Glomerular visceral epithelial cell (primary cell): ENCODE results near the gene SLC25A29.
A peak's percentile ranks its signal among the peaks of the same experiment; 100 is the strongest.
"Not testable (repeated sequence)": the region's sequence is repeated elsewhere in the genome, so short reads cannot be mapped to it uniquely, and the experiment has no call there.

ENCODE experiments used
- DNase-seq: peaks from one replicate; pipeline ENCODE4 v3.0.0-alpha.2; 2016; ENCODE audit errors: extremely low spot score

Gene SLC25A29

GRCh38 chr14:100306101-100306997 is at the start of gene SLC25A29:
TSS of gene SLC25A29 (minus strand) at chr14:100306444. CDS start at chr14:100306232, 212 bp downstream.
- DNase-seq = peak; percentile 92

- no peak for DNase-seq
Measured at GRCh38 chr14:100350986-100351385, 44.7 kb upstream of the SLC25A29 start.

GRCh38 chr14:100350276-100350926 is 44.2 kb upstream of the SLC25A29 start:
- no peak for DNase-seq

- DNase-seq = no peak
Measured at GRCh38 chr14:100348784-100349685, 42.8 kb upstream of the SLC25A29 start.

GRCh38 chr14:100348253-100348729 is 42.0 kb upstream of the SLC25A29 start:
- no peak for DNase-seq

GRCh38 chr14:100346306-100347091 is 40.3 kb upstream of the SLC25A29 start:
- no peak for DNase-seq

DNA sequence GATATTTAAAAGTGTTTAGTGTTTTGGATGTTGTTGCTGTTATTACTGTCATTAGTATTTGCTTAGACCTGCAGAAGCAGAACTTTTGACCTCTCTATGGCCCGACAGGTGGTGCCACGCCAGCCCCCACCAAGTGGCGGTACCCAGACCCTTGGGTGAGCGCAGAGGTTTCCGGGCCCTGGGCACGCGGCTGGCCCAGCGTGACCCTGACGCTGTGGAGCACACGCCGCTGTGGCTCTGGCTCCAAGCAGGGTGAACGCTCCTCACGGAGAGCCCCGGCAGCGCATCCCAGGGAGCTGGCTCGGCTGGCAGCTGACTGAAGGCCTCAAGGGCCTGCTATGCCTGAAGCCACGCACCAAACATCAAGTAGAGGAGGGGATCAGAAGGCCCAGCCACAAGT is 39.5 kb upstream of the SLC25A29 start:
- no peak for DNase-seq

- DNase-seq = not testable (repeated sequence)
Measured at GRCh38 chr14:100344657-100345056, 38.4 kb upstream of the SLC25A29 start.

- not testable (repeated sequence) for DNase-seq
Measured at GRCh38 chr14:100342826-100343225, 36.6 kb upstream of the SLC25A29 start.

DNA sequence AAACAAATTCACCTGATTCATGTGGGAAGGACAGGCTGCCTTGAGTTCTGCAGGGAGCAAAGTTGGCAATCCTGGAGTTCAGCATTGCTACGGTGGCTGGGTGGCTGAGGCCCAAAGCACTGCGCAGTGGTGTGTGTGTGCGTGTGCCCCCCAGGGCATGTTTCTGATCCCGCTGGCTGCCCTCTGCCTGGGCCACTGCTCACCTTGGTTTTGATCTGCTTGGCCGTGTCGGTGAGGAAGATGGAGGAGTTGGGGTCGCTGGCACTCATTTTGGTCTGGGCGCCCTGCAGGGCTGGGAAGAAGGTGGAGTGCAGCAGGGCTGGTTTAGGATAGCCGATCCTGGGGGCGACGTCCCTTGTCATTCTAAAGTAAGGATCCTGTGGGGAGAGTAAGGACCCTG is 36.0 kb upstream of the SLC25A29 start:
- no peak for DNase-seq

DNA sequence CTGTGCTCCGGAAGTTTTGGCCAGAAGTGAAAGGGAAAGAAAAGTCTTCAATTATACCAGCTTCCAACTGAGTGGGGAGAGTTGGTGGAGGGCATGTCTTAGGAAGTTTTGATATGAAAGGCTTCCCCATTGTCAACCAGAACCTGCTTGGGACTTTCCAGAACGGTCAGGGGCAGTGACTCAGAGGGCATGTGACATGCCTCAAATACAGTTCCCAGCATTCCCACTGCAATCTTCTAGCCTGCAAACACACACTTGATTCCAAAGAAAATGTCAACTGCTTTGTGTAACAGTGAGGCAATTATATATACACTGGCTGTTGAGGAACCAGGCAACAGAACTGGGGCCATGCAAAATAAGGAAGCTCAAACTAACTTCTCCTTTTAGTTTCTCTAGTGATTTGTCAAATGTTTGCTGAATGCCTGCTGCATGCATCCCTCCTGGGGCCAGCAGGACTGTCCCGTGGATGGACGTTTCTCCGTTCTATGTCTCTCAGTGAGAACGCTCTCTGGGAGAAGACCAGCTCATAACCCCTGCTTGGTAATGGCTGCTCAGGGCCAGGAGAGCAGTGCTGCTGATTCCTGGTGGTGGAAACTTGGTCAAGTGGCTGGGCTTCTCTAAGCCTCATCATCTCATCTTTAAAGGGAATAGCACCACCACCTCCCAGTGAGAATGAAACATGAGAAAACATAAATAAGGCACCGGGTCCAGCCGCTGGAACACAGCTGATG is 35.2 kb upstream of the SLC25A29 start:
- peak; percentile 76 for DNase-seq

DNA sequence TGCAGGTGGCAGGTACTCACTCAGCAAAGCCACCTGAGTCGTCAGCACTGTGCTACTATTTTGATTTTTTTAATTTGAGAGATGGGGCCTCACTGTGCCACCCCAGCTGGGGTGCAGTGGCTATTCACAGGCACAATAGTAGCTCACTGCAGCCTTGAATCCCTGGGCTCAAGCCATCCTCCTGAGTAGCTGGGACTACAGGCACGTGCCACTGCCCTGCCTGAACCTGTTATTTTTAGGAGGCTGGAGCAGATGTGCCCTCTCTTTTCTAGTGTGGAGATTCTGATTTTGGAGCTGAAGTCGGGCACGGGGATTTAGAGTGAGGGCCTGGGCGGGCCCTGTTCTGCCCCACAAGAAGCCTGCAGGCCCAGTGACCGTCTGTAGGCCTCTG is 34.2 kb upstream of the SLC25A29 start:
- no peak for DNase-seq

DNA sequence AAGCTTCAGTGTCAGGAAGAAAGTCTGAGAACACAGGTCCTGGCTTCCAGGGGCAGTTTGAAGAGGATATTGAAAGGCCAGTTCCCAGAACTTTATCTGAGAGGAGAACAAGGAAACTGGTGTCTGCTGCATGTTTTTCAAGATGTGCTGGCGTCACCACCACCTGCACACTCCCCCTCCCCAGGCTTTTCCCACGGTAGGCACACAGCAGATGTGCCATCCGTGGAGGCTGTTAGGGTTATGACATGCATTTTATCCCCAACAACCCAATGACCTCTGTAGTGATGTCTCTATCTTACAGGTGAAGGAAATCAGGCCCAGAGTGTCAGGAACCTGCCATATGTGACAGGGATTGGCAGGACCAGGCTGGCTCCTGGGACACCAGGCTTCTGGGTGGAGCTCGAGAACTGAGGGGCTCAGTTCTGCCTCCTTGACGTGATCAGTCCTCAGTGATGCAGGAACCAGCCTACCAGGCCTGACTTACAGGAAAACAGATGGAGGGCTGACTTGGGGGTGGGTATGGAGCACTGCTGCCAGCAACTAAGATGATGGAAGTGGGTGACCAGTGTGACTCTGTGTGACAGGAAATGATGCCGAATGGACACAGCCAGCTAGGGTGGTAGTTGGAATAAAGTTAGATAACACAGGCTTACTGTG is 33.6 kb upstream of the SLC25A29 start:
- DNase-seq = no peak

GRCh38 chr14:100336618-100337530 is 30.6 kb upstream of the SLC25A29 start:
- DNase-seq = no peak

GRCh38 chr14:100334904-100335303 is 28.7 kb upstream of the SLC25A29 start:
- DNase-seq = no peak

GRCh38 chr14:100333827-100334226 is 27.6 kb upstream of the SLC25A29 start:
- DNase-seq = no peak

DNA sequence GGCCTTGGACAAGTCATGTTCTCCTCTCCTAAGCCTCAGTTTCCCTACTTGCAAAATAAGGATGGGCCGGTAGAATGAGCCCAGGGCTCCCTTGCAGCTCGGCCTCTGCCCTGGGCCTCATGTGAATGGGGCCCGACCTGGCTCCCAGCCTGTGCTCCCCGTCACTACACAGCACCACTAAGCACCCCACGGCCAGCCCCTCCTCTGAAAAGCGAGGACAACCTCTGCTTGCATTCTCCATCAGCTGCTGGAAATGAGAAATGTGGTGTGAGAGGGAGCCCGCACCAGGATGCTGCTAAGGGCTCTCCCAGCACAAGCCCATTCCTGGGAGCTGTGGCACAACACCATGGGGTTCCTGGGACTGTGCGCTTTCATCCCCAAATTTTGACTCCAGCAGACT is 27.1 kb upstream of the SLC25A29 start:
- DNase-seq = no peak

DNA sequence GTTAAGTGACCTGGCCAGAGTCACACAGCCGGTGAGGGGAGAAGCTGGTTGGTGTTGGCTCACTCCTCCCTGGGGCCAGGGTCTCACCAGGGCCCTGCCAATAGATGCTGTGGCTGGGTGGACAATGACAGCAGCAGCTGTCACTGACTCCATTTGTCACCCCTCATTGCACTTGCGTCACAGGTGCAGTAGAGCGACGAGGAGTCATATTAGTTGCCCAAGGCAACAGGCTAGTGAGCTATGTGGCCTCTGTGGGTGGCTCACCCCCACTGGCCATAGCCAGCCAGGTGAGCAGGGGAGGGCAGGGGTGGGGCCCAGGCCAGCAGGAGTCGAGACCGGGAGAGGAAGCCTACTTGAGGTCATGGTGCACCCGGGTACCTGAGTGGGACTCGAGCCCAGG is 26.6 kb upstream of the SLC25A29 start:
- no peak for DNase-seq
